GM18526 (cell line): ENCODE results near the gene FAM83B.

Source experiments
- POLR2A ChIP-seq: IDR thresholded peaks from 3 replicates; pipeline ENCODE4 v1.6.1; 2011; ENCODE audit not compliant: insufficient read length; ENCODE audit errors: extremely low read depth

Gene FAM83B

DNA sequence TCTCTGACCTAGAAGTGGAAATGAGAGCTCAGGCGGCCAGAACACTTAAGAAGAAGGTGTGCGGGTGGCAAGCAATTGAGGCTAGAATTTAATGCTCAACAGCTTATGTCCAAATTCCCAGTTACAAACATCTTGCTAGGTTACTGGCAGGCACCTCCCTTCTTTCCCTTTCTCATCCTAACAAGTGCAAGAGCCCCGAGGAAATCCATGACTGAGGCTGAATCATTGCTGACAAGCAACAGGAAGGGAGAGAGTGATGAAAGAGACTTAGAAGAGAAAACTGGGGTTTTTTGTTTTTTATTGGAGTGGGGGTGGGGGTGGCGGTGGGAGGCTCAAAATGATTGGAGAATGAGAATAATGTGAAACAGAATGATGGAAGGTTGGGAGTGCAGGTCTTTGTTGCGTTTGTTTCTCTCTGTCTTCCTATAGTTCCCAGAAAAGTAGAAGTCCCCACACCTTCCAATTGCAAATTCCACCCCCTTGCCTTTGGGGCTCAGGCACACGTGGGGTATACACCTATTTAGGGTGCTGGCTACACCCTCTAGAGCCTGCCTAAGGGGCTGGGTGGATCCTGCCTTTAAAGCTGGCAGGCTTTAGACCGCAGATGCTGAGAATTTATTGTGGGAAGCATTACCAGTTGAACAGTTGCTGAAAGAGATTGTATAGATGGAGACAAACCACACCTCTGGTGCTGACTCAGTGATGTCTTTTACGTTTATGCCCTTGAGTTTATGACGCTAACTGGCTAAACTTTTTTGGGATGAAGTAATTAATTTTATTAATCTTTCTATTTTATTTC lies 1.4 kb downstream of the FAM83B start:
- TF ChIP-seq POLR2A, result no peak

GRCh38 chr6:54850114-54850513 lies 3.5 kb downstream of the FAM83B start:
- TF ChIP-seq POLR2A, result no peak

DNA sequence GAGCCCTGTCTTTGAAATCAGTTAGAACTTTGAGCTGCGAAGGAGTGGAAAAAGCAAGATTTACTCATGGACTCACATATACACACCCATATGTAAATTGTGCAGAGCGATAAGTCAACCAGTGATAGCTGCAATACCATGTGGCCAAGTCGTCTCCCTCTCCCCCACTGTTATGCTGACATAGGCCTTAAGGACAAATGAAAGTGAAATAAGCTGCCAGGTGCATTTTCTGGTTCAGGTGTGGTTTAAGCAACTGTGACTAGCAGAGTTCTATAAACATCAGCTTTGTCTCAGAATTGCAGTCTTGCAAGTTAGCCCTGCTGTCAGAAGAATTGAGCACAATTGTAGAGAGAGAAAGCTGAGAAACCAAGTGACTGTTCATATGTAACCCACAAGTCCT lies 9.6 kb downstream of the FAM83B start:
- TF ChIP-seq POLR2A, result no peak

DNA sequence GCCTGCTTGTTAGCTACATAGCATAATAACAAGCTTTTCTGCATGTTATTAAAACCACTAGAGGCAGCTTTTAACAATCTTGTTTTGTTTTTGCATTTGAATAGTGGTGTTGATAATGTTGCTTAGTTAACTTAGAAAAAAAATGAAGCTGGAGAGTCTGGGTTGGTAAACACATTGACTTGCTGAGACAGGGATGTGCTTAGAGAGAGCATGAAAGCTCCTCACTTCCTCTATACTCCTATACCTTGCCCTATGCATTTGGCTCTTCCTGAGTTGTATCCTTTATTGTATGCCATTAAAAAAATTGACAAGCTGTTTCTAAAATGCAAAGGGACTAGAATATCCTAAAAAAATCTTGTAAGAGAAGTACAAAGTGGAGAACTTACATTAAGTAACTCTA lies 13.6 kb downstream of the FAM83B start:
- no peak for TF ChIP-seq POLR2A

GRCh38 chr6:54860739-54861138 lies 14.2 kb downstream of the FAM83B start:
- TF ChIP-seq POLR2A, result no peak

DNA sequence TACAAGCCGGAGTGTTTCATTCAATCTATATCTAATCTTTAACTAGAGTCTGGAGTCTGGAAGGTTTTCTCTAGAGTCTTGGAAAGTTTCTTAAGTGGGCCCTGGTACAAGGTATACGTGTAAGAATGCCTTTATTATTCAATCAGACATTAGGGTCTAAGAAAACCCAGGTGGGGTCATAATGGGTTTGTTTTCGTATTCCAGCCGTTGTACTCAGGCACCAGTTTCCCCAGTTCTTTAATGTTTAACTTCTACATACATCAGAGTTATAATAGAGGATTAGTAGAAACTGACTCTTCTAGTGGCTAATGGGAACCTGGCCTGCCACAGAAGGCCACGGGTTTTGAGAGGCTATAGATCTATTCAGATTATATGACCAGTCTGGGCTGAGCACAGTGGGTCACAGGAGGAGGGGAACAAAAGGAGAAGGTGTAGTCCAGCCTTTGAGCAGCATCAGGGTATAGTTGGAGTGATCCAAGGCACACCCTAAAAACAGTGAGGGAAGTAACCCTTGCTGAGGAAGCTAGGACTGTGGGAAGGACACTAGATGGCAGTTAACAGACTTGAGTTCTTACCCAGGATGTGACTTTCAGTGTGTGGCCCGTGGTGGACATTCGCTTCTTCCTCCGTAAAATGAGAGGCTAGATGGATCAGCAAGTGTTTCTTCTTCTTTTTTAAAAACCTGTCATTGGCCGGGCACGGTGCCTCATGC lies 15.5 kb downstream of the FAM83B start:
- TF ChIP-seq POLR2A, result no peak

DNA sequence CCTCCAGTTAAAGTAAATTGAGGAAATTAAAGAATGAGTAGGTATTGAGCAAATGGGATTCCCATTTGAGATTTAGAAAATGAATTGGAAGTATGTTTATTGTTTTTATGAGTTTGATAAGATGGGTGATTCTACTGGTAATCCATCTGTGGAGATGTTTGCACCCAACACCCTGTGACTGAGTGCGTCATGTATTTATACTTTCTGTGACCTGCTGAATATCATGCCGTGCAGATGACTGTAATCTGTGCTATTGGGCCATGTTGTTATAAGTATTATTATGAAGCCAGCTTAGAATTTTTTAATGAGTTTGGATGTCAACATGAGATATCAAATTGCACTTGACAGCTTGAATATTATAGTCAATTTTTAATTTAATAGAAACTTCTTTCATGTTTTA lies 17.7 kb downstream of the FAM83B start:
- no peak for TF ChIP-seq POLR2A

- TF ChIP-seq POLR2A, result no peak
Measured at GRCh38 chr6:54865091-54865631, 18.6 kb downstream of the FAM83B start.

GRCh38 chr6:54868556-54868955 lies 22.0 kb downstream of the FAM83B start:
- no peak for TF ChIP-seq POLR2A

DNA sequence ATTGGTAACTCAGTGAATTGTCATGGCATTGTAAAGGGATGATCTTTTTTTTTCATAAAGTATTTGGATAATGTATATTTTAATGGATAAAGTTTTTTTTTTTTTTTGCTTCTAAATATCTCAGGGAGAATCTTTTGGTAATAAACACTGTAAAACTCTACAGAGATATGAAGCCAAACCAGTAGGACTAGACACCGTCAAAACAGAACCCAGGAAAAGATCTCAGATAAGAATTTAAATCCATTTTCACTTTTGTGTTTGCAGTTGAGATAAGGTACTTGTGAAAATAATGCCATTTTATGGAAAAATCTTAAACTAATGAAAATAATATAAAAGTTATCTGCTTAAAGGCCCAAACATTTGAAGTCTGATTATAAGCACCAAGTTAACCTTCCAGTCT lies 27.0 kb downstream of the FAM83B start:
- no peak for TF ChIP-seq POLR2A

GRCh38 chr6:54874349-54875048 lies 27.9 kb downstream of the FAM83B start:
- no peak for TF ChIP-seq POLR2A

GRCh38 chr6:54875539-54875938 lies 29.0 kb downstream of the FAM83B start:
- TF ChIP-seq POLR2A, result no peak

DNA sequence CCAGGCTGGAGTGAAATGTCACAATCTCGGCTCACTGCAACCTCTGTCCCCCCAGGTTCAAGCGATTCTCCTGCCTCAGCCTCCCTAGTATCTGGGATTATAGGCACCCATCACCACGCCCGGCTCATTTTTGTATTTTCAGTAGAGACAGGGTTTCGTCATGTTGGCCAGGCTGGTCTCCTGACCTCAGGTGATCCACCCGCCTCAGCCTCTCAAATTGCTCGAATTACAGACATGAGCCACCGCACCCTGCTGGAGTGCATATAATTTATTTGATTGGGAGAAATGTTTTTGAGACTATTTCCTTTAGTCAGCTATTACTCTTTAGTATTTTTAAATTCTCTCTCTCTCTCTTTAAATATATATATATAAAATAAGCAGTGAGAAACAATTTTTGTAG lies 29.8 kb downstream of the FAM83B start:
- TF ChIP-seq POLR2A, result no peak

GRCh38 chr6:54876871-54877270 lies 30.3 kb downstream of the FAM83B start:
- no peak for TF ChIP-seq POLR2A

DNA sequence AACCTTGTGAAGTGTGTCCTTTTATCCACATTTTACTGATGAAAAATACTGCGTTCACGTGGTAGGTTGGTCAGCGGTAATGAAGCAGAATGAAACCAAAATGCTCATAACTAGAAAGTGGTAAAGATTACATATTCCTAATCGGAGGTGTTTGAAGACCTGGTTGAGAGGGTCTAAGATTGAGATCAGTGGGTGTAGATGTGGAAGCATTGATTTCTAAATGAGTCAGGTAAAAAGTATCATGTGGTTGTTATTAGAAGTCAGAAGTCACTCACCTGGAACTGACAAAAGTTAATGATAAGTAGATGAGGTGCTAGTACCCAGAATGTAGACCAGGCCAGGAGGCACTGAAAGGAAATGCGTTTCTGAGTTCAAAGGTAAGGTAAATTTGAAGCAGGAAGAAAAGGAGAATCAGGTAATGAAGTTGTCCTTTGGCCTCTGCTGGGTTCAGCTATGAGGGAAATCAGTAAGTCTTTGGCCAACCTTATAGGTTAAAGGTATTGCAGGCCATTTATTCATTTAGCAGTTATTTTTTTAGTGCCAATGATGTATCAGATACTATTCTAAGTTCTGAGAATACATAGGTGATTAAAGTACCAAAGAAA lies 31.2 kb downstream of the FAM83B start:
- TF ChIP-seq POLR2A, result no peak
